ENCODE results near the gene HAVCR2. TPM values are rescaled to one million over a fixed set of nuclear protein-coding genes. Genes with fewer than 3 reads are reported as not detected.

HAVCR2 gene
- total RNA-seq (2011; cell fraction: chromatin; rRNA removed; ENCODE audit: low replicate concordance) = 0.37 and 0.67 TPM in 2 replicates
- not detected in 2 replicates for total RNA-seq (2011; cell fraction: nucleolus; rRNA removed)
- total RNA-seq (2011; cell fraction: nucleoplasm; rRNA removed) = 0.23 and 0.88 TPM in 2 replicates
- total RNA-seq (2014; rRNA removed) = 0.61 TPM in 1 of 2 replicates, not detected in the other
- total RNA-seq (2014; rRNA removed; fragmentation: Illumina TruSeq; extraction: Trizol) = 0.06 and 0.11 TPM in 2 replicates
- total RNA-seq (2015; rRNA removed; fragmentation: Illumina TruSeq; extraction: Trizol) = not detected in 2 replicates
- total RNA-seq (2021) = not detected in 2 replicates
- polyA plus RNA-seq (2011; rRNA removed) = 0.04 and 0.07 TPM in 2 replicates
- polyA plus RNA-seq (2011; cell fraction: cytosol; rRNA removed) = 0.04 TPM in 2 replicates
- polyA plus RNA-seq (2011; cell fraction: nucleus; rRNA removed) = 0.28 TPM in 1 of 2 replicates, not detected in the other
- 0.06 TPM in 1 of 2 replicates, not detected in the other for polyA plus RNA-seq (2012)
- polyA plus RNA-seq (2014; fragmentation: Illumina TruSeq; extraction: Trizol) = 0.04 TPM in 1 of 2 replicates, not detected in the other
- under 1 TPM in 1 of 2 experiments, not detected in 1; 0.07 TPM for polyA plus RNA-seq (2014; fragmentation: Nextera tagmentation; extraction: Ambion mirVana)
- polyA plus RNA-seq (2014; rRNA removed) = not detected in 2 replicates
- not detected in 2 replicates for polyA minus RNA-seq (2011; rRNA and poly(A)+ RNA removed)
- not detected in 2 replicates for polyA minus RNA-seq (2011; cell fraction: cytosol; rRNA and poly(A)+ RNA removed)
- not detected in 2 replicates for polyA minus RNA-seq (2011; cell fraction: nucleus; rRNA and poly(A)+ RNA removed)
- percentile 10 among the genes with signal in this experiment for Bru-seq, nascent RNA
- percentile 31 among the genes with signal in this experiment for BruChase-seq, experiment 1, labeled RNA remaining after a 2-hour chase
- BruChase-seq, experiment 2, labeled RNA remaining after a 6-hour chase = percentile 31 among the genes with signal in this experiment
- long read RNA-seq, experiment 1, partial matches to known transcripts = 0 of 1 reads
- long read RNA-seq, experiment 1, other reads (novel, unspliced or antisense) = 1 of 1 reads
- long read RNA-seq, experiment 2 = 0 reads
- long read RNA-seq, experiment 3 = 0 reads

GRCh38 chr5:157108976-157109375 lies at the start of gene HAVCR2:
Gene HAVCR2 (minus strand): TSS chr5:157109044. CDS start chr5:157108983, 61 bp downstream.
- in situ Hi-C loops (cut with MboI) (no loop called here), intact Hi-C loops (cut with micrococcal nuclease) (no loop called here)
- no peaks in the 10 kb centered on the region for H4K20me1 ChIP-seq (replicated peaks; ENCODE audit: control insufficient read depth, insufficient read depth, low read length)
- H3K4me2 ChIP-seq (ENCODE audit: insufficient read depth, low read length) = no peak within 1 kb of the TSS
- H3K27me3 ChIP-seq (ENCODE audit: control insufficient read depth in 2 of 2, insufficient read depth in 2 of 2, low read length in 2 of 2) = peaks cover 6 to 11% of the 10 kb centered on the region in 2 experiments; a peak in 2 of 5 replicates
- POLR2A ChIA-PET = no interaction called here
- no peak within 1 kb of the TSS for H3K4me3 ChIP-seq
- H3K4me1 ChIP-seq (replicated peaks in 1 of 2; ENCODE audit: control insufficient read depth in 2 of 2, insufficient read depth in 2 of 2, low read length in 2 of 2) = no peaks in the 10 kb centered on the region
- DNase-seq (ENCODE audit: extremely low read depth in 1 of 4, low spot score in 3 of 4) (no peak), ATAC-seq (no peak), FAIRE-seq (no peak)
- CTCF ChIA-PET (ENCODE audit: low intra/inter-chr PET ratio) = no interaction called here
- H3K9ac ChIP-seq (ENCODE audit: insufficient read depth in 1 of 2, low read depth in 2 of 2, low read length in 2 of 2) = no peak within 1 kb of the TSS
- no peak within 1 kb of the TSS for H3K27ac ChIP-seq (ENCODE audit: extremely low read depth, low read depth, low read length)
- no peaks in the 10 kb centered on the region for H3K9me1 ChIP-seq (ENCODE audit: control insufficient read depth, insufficient read depth, low read length)
- TF ChIP-seq ARNT (IDR thresholded peaks at IDR 0.05) (no peak), NELFE (IDR thresholded peaks at IDR 0.05; ENCODE audit: insufficient read depth, insufficient read length) (no peak), ZNF695 (CRISPR knock-in tag; IDR thresholded peaks at IDR 0.05) (no peak), ZNF75A (CRISPR knock-in tag; IDR thresholded peaks at IDR 0.05) (no peak), HOMEZ (CRISPR knock-in tag; IDR thresholded peaks at IDR 0.05) (no peak)
- no peaks in the 10 kb centered on the region for H3K9me3 ChIP-seq (replicated peaks; ENCODE audit: control insufficient read depth, insufficient read depth, low read depth, low read length)
- 0% methylated on average over 4 of the region's 4 CpGs for WGBS (ENCODE audit: insufficient coverage, low coverage, missing lambda C conversion rate)
- no TSS peak for BruUV-seq (replicated peaks)
- H2AFZ ChIP-seq (ENCODE audit: low read depth, low read length) = no peak within 1 kb of the TSS
- no peaks in the 10 kb centered on the region for H3K79me2 ChIP-seq (ENCODE audit: control insufficient read depth, insufficient read depth, low read length)
- no peaks in the 10 kb centered on the region for H3K36me3 ChIP-seq (ENCODE audit: control insufficient read depth, insufficient read depth, low read length)

All from K562 (cell line).